MM.1S (cell line): ENCODE results near the gene TOGARAM2.

Source experiments
- DNase-seq: peaks from one replicate; pipeline ENCODE4 v3.0.0-alpha.2; 2015
- H2AFZ ChIP-seq: fragments of 300-600 bp; sonication (generic); 2 replicates; pipeline ENCODE4 v1.6.0; 2016; ENCODE audit warnings: antibody characterized with exemption, low read length
- H3F3A ChIP-seq: fragments of 300-600 bp; sonication (generic); 2 replicates; pipeline ENCODE4 v1.6.1; 2016; ENCODE audit warnings: mild to moderate bottlenecking, antibody characterized with exemption, low read length, moderate library complexity, mixed read lengths; ENCODE audit not compliant: insufficient read depth
- H3K27ac ChIP-seq: fragments of 300-600 bp; sonication (generic); 2 replicates; pipeline ENCODE4 v1.5.1; 2016; ENCODE audit warnings: mild to moderate bottlenecking, low read length
- H3K27me3 ChIP-seq: fragments of 300-600 bp; sonication (generic); replicated peaks from 2 replicates; pipeline ENCODE4 v1.6.0; 2016; ENCODE audit warnings: low read length; ENCODE audit not compliant: insufficient read depth
- H3K36me3 ChIP-seq: fragments of 300-600 bp; sonication (generic); replicated peaks from 2 replicates; pipeline ENCODE4 v1.6.1; 2016; ENCODE audit warnings: mild to moderate bottlenecking, low read length, mixed read lengths; ENCODE audit not compliant: insufficient read depth
- H3K4me1 ChIP-seq: fragments of 300-600 bp; sonication (generic); 2 replicates; pipeline ENCODE4 v1.6.1; 2016; ENCODE audit warnings: low read length, mixed read lengths
- H3K4me2 ChIP-seq: fragments of 300-600 bp; sonication (generic); 2 replicates; pipeline ENCODE4 v1.6.0; 2016; ENCODE audit warnings: low read depth, low read length
- H3K4me3 ChIP-seq: fragments of 300-600 bp; sonication (generic); 2 replicates; pipeline ENCODE4 v1.5.1; 2016; ENCODE audit warnings: low read length, mixed read lengths
- H3K79me2 ChIP-seq: fragments of 300-600 bp; sonication (generic); 2 replicates; pipeline ENCODE4 v1.6.1; 2016; ENCODE audit warnings: mixed run types, low read length, mixed read lengths
- H3K9ac ChIP-seq: fragments of 300-600 bp; sonication (generic); 2 replicates; pipeline ENCODE4 v1.6.1; 2016; ENCODE audit warnings: low read length, mixed read lengths
- H3K9me2 ChIP-seq: fragments of 300-600 bp; sonication (generic); replicated peaks from 2 replicates; pipeline ENCODE4 v1.6.1; 2016; ENCODE audit warnings: mild to moderate bottlenecking, low read length, mixed read lengths; ENCODE audit not compliant: insufficient read depth
- H3K9me3 ChIP-seq: fragments of 300-600 bp; sonication (generic); replicated peaks from 2 replicates; pipeline ENCODE4 v1.6.1; 2016; ENCODE audit warnings: mild to moderate bottlenecking, low read length, mixed read lengths; ENCODE audit not compliant: insufficient read depth
- H4K20me1 ChIP-seq: fragments of 300-600 bp; sonication (generic); 2 replicates; pipeline ENCODE4 v1.6.1; 2016; ENCODE audit warnings: mild to moderate bottlenecking, low read length, moderate library complexity, mixed read lengths; ENCODE audit not compliant: insufficient read depth
- CTCF ChIP-seq: fragments of 300-600 bp; sonication (generic); IDR thresholded peaks from 2 replicates; pipeline ENCODE4 v1.5.1; 2016; ENCODE audit warnings: antibody characterized with exemption, low read length, mixed read lengths
- EZH2 ChIP-seq: fragments of 300-600 bp; sonication (generic); optimal IDR thresholded peaks from 2 replicates; pipeline ENCODE3; 2017; ENCODE audit warnings: low read depth, mild to moderate bottlenecking, antibody characterized with exemption, low read length, mixed read lengths
- EZH2phosphoT487 ChIP-seq: fragments of 300-600 bp; sonication (generic); IDR thresholded peaks from 2 replicates; pipeline ENCODE4 v1.6.1; 2018; ENCODE audit warnings: antibody characterized with exemption, low read length

TOGARAM2 gene

DNA sequence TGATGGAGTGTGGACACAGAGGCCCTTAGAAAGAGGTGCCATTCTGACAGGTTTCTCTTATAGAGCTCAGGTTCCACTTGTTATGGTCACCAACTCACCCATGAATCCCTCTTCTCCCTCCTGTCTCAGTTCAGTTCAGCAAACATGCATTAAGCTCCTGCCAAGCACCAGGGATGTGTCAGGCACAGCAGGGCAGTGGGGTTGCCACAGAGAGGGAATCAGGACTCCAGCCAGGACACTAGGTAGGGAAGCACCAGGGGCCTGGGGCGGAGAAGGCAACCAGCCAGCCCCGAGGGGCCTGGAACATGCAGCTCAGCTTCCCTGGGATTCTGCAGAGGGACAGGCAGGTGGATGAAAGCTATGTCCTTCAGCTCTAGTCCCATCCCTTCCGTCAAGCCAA, 44.6 kb downstream of the TOGARAM2 start:
- Histone ChIP-seq H3K27me3 (no peaks in the 10 kb centered on the region), H3F3A (no peaks in the 10 kb centered on the region), H3K4me2 (no peak overlapping the region), H3K4me1 (no peaks in the 10 kb centered on the region), H3K9me2 (no peaks in the 10 kb centered on the region), H3K4me3 (no peak overlapping the region), H3K36me3 (no peaks in the 10 kb centered on the region), H3K27ac (no peak overlapping the region), H2AFZ (no peak overlapping the region), H3K79me2 (no peaks in the 10 kb centered on the region), H3K9ac (no peak overlapping the region), H3K9me3 (no peaks in the 10 kb centered on the region), H4K20me1 (no peaks in the 10 kb centered on the region)
- no peak for DNase-seq
- TF ChIP-seq CTCF (no peak), EZH2phosphoT487 (no peak), EZH2 (no peak)

DNA sequence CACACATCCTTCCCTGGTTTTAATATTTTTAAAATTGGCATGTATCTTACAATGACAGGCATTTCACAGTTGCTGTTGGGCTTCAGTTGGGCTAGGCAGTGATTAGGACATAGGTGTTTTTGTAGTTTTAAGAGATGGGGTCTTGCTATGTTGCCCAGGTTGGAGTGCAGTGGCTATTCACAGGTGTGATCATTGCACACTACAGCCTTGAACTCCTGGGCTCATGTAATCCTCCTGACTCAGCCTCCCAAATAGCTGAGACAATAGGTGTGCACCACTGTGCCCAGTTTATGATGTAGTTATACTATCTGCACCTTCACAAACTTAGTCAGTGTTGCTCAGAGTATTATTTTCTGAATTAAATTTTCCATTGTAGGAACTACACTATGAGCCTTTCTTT, 49.9 kb downstream of the TOGARAM2 start:
- TF ChIP-seq EZH2phosphoT487, result no peak
- TF ChIP-seq EZH2, result no peak
- TF ChIP-seq CTCF, result no peak
- DNase-seq, result no peak
- H3K79me2 ChIP-seq, result no peaks in the 10 kb centered on the region
- no peak overlapping the region for H3K9ac ChIP-seq
- no peaks in the 10 kb centered on the region for H3F3A ChIP-seq
- H3K9me3 ChIP-seq, result no peaks in the 10 kb centered on the region
- H3K9me2 ChIP-seq, result no peaks in the 10 kb centered on the region
- no peak overlapping the region for H3K27ac ChIP-seq
- no peak overlapping the region for H2AFZ ChIP-seq
- no peak overlapping the region for H3K4me2 ChIP-seq
- H3K4me3 ChIP-seq, result no peak overlapping the region
- no peaks in the 10 kb centered on the region for H3K36me3 ChIP-seq
- no peaks in the 10 kb centered on the region for H4K20me1 ChIP-seq
- no peaks in the 10 kb centered on the region for H3K4me1 ChIP-seq
- no peaks in the 10 kb centered on the region for H3K27me3 ChIP-seq

GRCh38 chr2:29032189-29032588, 51.1 kb downstream of the TOGARAM2 start:
- Histone ChIP-seq H3K27ac (no peak overlapping the region), H3K4me1 (no peaks in the 10 kb centered on the region), H3K9ac (no peak overlapping the region), H3K79me2 (no peaks in the 10 kb centered on the region), H3K4me2 (no peak overlapping the region), H3F3A (no peaks in the 10 kb centered on the region), H3K9me3 (no peaks in the 10 kb centered on the region), H4K20me1 (no peaks in the 10 kb centered on the region), H3K9me2 (no peaks in the 10 kb centered on the region), H3K4me3 (no peak overlapping the region), H2AFZ (no peak overlapping the region), H3K36me3 (no peaks in the 10 kb centered on the region), H3K27me3 (no peaks in the 10 kb centered on the region)
- TF ChIP-seq EZH2 (no peak), CTCF (no peak), EZH2phosphoT487 (no peak)
- DNase-seq, result no peak
